ENCODE results near the gene CHST11.

DNA sequence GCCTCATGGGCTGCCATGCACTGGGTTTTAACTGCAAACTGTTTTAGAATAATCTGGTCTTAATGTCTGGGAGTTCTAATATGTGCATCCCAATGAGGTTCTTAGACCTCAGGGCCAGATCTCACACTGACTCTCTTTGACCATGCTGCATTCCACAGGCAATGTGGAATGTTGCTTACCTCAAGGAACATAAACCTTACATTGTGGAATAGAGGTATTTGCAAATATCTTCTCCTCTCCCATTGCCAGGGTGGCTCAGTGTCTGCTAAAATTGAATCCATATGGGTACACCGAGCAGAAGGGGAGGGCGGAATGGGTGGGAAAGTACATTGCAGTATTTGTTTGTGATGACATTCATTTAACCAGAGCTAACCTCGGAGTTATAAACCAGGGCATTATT, 78.6 kb downstream of the CHST11 start:
- TF ChIP-seq, protein P1, sequence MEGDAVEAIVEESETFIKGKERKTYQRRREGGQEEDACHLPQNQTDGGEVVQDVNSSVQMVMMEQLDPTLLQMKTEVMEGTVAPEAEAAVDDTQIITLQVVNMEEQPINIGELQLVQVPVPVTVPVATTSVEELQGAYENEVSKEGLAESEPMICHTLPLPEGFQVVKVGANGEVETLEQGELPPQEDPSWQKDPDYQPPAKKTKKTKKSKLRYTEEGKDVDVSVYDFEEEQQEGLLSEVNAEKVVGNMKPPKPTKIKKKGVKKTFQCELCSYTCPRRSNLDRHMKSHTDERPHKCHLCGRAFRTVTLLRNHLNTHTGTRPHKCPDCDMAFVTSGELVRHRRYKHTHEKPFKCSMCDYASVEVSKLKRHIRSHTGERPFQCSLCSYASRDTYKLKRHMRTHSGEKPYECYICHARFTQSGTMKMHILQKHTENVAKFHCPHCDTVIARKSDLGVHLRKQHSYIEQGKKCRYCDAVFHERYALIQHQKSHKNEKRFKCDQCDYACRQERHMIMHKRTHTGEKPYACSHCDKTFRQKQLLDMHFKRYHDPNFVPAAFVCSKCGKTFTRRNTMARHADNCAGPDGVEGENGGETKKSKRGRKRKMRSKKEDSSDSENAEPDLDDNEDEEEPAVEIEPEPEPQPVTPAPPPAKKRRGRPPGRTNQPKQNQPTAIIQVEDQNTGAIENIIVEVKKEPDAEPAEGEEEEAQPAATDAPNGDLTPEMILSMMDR (IDR thresholded peaks at IDR 0.05): no peak
- TF ChIP-seq ZFX (IDR thresholded peaks at IDR 0.05; ENCODE audit: borderline replicate concordance): no peak

Measured in 22Rv1 (cell line).